ENCODE data around the gene CASQ2. TPM values are rescaled to one million over a fixed set of nuclear protein-coding genes. Genes with fewer than 3 reads are reported as not detected.

Gene CASQ2
- total and polyA plus RNA-seq, 10 of the 15 experiments (the other 5 are each of a cell fraction or from before 2014, with no cell fraction given) = not detected

DNA sequence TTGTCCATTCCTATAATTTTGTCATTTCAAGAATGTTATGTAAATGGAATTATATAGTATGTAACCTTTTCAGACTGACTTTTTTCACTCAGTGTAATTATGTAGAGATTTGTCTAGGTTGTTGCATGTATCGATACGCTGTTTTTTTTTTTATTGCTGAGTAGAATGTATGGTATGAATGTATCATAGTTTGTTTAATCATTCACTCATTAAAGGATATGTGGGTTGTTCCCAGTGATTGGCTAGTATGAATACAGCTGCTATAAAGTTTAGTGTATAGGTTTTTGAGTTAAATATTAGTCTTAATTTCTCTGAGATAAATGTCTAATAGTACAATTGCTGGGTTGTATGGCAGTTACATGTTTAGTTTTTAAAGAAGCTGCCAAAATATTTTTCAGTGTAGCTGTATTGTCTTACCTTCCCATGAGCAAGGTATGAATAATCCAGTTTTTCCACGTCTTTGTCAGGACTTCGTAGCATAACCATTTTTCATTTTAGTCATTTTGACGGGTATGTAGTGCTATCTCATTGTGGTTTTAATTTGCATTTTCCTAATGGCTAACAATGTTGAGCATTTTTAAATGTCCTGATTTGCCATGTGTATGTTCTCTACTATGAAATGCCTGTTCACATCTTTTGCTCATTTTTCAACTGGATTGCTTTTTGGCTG lies 22.4 kb downstream of the CASQ2 start (continued):
- no peak for TF ChIP-seq SIX5 (IDR thresholded peaks at IDR 0.05; ENCODE audit: low read depth, low read length, severe bottlenecking)
- TF ChIP-seq BMI1 (IDR thresholded peaks at IDR 0.05; ENCODE audit: borderline replicate concordance) = no peak

- DNase-seq (ENCODE audit: low read depth, low spot score) = no peak
- Histone ChIP-seq H3K9ac (ENCODE audit: control insufficient read depth, insufficient read depth, low read length) (no peak overlapping the region), H3K79me2 (ENCODE audit: control insufficient read depth, insufficient read depth, low read length) (no peaks in the 10 kb centered on the region), H3K4me1 (ENCODE audit: control insufficient read depth, insufficient read depth, low read length) (no peaks in the 10 kb centered on the region), H3K9me3 (replicated peaks; ENCODE audit: control insufficient read depth, insufficient read depth, low read length) (no peaks in the 10 kb centered on the region; the same call in 2 of the 3 replicates), H3K4me3 (no peak overlapping the region), H4K20me1 (ENCODE audit: control insufficient read depth, insufficient read depth) (no peaks in the 10 kb centered on the region), H3K36me3 (ENCODE audit: control insufficient read depth in 2 of 2, insufficient read depth in 2 of 2, low read length in 1 of 2) (no peaks in the 10 kb centered on the region), H3K4me2 (ENCODE audit: control insufficient read depth, insufficient read depth) (no peak overlapping the region), H3K27ac (ENCODE audit: control insufficient read depth, insufficient read depth) (no peak overlapping the region), H3K27me3 (replicated peaks in 1 of 2; ENCODE audit: control insufficient read depth in 2 of 2, insufficient read depth in 2 of 2, low read length in 1 of 2) (peaks cover 0 to 2% of the 10 kb centered on the region in 2 experiments; a peak in 1 of 4 replicates), H2AFZ (ENCODE audit: control insufficient read depth, low read depth, low read length) (no peak overlapping the region)
- BruUV-seq (replicated peaks) = no TSS peak
- CTCF ChIA-PET = interaction anchor here (1.5 kb wide), 1 partner anchor 27 kb away, joined by 4 read pairs; no protein-coding TSS in a partner anchor
- no peak for FAIRE-seq
- RAD21 ChIA-PET (ENCODE audit: unreplicated experiment) = no interaction called here
- WGBS (ENCODE audit: insufficient coverage, insufficient replicate concordance, low lambda C conversion rate, missing lambda C conversion rate) = 23% methylated on average over 3 of the region's 3 CpGs
- ATAC-seq = no peak
- POLR2A ChIA-PET = no interaction called here
- intact Hi-C loops (cut with micrococcal nuclease; ENCODE audit: unreplicated experiment) (no loop called here), in situ Hi-C loops (cut with MboI) (no loop called here)
- SMC1A ChIA-PET (ENCODE audit: uncharacterized antibody, unreplicated experiment) = interaction anchor here (1.1 kb wide), 1 partner anchor 13 kb away, joined by 4 read pairs; no protein-coding TSS in a partner anchor
- TF ChIP-seq EGR1 (IDR thresholded peaks at IDR 0.05; ENCODE audit: borderline replicate concordance in 1 of 2, low read depth in 2 of 2, low read length in 2 of 2) = no peak
- TF ChIP-seq POLR2AphosphoS2 (IDR thresholded peaks at IDR 0.05; ENCODE audit: low read depth, low read length) = no peak
- no peak for TF ChIP-seq CHD2 (IDR thresholded peaks at IDR 0.05; ENCODE audit: borderline replicate concordance, low read depth, low read length)
- no peak for TF ChIP-seq RELB (IDR thresholded peaks at IDR 0.05; ENCODE audit: low read depth)
- TF ChIP-seq FOS (IDR thresholded peaks at IDR 0.05; ENCODE audit: borderline replicate concordance, extremely low read depth, insufficient read length) = no peak
- TF ChIP-seq IRF5 (IDR thresholded peaks at IDR 0.05; ENCODE audit: borderline replicate concordance) = no peak
- TF ChIP-seq SUZ12 (IDR thresholded peaks at IDR 0.05; ENCODE audit: unreplicated experiment) = no peak
- TF ChIP-seq, protein P1, sequence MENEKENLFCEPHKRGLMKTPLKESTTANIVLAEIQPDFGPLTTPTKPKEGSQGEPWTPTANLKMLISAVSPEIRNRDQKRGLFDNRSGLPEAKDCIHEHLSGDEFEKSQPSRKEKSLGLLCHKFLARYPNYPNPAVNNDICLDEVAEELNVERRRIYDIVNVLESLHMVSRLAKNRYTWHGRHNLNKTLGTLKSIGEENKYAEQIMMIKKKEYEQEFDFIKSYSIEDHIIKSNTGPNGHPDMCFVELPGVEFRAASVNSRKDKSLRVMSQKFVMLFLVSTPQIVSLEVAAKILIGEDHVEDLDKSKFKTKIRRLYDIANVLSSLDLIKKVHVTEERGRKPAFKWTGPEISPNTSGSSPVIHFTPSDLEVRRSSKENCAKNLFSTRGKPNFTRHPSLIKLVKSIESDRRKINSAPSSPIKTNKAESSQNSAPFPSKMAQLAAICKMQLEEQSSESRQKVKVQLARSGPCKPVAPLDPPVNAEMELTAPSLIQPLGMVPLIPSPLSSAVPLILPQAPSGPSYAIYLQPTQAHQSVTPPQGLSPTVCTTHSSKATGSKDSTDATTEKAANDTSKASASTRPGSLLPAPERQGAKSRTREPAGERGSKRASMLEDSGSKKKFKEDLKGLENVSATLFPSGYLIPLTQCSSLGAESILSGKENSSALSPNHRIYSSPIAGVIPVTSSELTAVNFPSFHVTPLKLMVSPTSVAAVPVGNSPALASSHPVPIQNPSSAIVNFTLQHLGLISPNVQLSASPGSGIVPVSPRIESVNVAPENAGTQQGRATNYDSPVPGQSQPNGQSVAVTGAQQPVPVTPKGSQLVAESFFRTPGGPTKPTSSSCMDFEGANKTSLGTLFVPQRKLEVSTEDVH (IDR thresholded peaks at IDR 0.05; ENCODE audit: low read depth, partially characterized antibody) = no peak
- no peak for TF ChIP-seq NRF1 (conservative IDR thresholded peaks at IDR 0.05; ENCODE audit: low read depth, low read length)
- no peak for TF ChIP-seq ATF7 (IDR thresholded peaks at IDR 0.05; ENCODE audit: low read depth)
- TF ChIP-seq RFX5 (IDR thresholded peaks at IDR 0.05; ENCODE audit: low read depth, low read length) = no peak
- TF ChIP-seq PAX8 (IDR thresholded peaks at IDR 0.05) = no peak
Measured at GRCh38 chr1:115744646-115745275, 23.8 kb downstream of the CASQ2 start.
